ENCODE results near the gene EGLN3. TPM values are rescaled to one million over a fixed set of nuclear protein-coding genes. Genes with fewer than 3 reads are reported as not detected.
"Not testable (repeated sequence)": the region's sequence is repeated elsewhere in the genome, so short reads cannot be mapped to it uniquely, and the experiment has no call there.

The EGLN3 gene
- total RNA-seq, 1 donor from 2014 or later = 0.38 TPM

DNA sequence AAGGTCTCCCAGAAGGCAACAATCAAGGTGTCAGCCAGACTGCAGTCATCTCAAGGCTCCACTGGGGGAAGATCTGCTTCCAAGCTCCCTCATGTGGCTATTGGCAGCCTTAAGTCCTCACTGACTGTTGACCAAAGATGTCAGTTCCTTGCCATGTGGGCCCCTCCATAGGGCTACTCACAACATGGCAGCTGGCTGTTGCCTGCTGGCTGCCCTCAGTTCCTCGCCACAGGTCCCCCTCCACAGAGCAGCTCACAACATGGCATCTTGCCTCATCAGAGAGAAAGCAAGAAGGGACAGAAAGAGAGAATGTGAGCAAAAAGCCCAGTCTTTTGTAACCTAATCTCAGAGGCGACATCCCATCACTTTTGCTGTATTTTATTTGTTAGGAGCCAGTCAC lies 34.4 kb upstream of the EGLN3 start:
- TF ChIP-seq, protein P1, sequence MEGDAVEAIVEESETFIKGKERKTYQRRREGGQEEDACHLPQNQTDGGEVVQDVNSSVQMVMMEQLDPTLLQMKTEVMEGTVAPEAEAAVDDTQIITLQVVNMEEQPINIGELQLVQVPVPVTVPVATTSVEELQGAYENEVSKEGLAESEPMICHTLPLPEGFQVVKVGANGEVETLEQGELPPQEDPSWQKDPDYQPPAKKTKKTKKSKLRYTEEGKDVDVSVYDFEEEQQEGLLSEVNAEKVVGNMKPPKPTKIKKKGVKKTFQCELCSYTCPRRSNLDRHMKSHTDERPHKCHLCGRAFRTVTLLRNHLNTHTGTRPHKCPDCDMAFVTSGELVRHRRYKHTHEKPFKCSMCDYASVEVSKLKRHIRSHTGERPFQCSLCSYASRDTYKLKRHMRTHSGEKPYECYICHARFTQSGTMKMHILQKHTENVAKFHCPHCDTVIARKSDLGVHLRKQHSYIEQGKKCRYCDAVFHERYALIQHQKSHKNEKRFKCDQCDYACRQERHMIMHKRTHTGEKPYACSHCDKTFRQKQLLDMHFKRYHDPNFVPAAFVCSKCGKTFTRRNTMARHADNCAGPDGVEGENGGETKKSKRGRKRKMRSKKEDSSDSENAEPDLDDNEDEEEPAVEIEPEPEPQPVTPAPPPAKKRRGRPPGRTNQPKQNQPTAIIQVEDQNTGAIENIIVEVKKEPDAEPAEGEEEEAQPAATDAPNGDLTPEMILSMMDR (IDR thresholded peaks at IDR 0.05) = no peak
- no peak for DNase-seq (ENCODE audit: extremely low spot score, unreplicated experiment)
- Mint-ChIP-seq H3K4me1 (ENCODE audit: unreplicated experiment) (peaks cover 8% of the 10 kb centered on the region), H3K36me3 (ENCODE audit: unreplicated experiment) (no peaks in the 10 kb centered on the region), H3K4me3 (ENCODE audit: unreplicated experiment) (no peak overlapping the region), H3K9me3 (ENCODE audit: unreplicated experiment) (peaks cover 4% of the 10 kb centered on the region), H3K27ac (ENCODE audit: unreplicated experiment) (no peak overlapping the region), H3K27me3 (ENCODE audit: unreplicated experiment) (no peaks in the 10 kb centered on the region)

DNA sequence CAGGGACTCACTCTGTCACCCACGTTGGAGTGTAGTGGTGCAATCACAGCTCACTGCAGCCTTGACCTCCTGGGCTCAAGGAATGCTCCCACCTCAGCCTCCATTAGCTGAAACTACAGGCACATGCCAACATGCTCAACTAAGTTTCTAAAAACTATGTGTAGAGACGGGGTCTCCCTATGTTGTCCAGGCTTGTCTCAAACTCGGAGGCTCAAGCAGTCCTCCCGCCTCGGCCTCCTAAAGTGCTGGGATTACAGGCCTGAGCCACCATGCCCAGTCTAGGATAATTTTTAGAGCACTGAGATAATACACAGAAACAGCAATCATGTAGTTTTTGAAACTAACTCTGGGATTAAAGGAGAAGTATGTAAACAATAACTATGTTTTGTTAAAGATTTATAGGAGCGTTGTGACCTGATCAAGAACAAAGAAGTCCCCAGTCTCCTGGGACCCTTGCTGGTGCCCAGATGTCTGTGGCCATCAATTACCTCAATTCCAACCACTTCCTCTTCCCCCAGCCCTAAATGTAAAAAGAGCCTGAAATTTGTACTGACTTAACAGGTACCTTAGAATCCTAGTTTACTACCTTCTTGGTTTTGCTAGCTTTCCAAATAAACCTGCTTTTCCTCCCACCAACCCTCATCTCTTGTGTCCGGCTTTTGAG lies 28.9 kb upstream of the EGLN3 start:
- no peak for DNase-seq (ENCODE audit: extremely low spot score, unreplicated experiment)
- Mint-ChIP-seq H3K36me3 (ENCODE audit: unreplicated experiment) (no peaks in the 10 kb centered on the region), H3K27ac (ENCODE audit: unreplicated experiment) (no peak overlapping the region), H3K4me3 (ENCODE audit: unreplicated experiment) (no peak overlapping the region), H3K27me3 (ENCODE audit: unreplicated experiment) (peaks cover 11% of the 10 kb centered on the region), H3K9me3 (ENCODE audit: unreplicated experiment) (no peaks in the 10 kb centered on the region), H3K4me1 (ENCODE audit: unreplicated experiment) (no peaks in the 10 kb centered on the region)
- TF ChIP-seq, protein P1 (IDR thresholded peaks at IDR 0.05) = no peak

DNA sequence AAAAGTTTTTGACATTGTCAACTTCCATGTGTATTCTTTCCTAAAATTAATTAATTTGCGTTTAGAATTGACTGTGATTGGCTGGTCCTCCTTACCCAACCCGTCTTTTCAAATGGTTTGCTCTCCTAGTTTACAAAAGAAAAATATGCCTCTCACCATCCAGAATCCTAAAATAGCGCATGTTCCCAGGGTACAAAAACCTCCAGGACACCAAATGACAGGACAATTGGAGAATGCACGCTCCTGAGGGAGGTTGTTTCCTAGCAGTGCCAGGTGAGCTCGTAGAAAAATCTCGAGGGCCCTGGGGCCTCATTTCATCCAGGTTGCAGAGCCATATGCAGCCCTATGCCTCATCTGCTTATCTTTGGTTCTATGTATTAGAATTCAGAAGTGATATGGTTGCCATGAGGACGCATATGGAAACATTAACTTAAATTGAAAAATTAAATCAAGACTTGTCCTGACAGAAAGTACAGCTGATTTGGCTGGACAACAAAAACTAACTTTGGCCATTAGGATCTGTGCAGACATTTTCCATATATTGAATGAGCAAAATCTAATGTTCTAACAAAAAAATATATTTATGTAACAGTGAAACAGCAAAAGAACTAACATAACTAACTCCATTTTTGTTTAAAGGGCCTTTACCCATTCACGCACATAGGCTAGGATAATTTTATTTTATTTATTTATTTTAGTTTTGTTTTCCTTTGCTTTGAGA lies 28.2 kb upstream of the EGLN3 start:
- Mint-ChIP-seq H3K4me3 (ENCODE audit: unreplicated experiment) (no peak overlapping the region), H3K27me3 (ENCODE audit: unreplicated experiment) (peaks cover 13% of the 10 kb centered on the region), H3K9me3 (ENCODE audit: unreplicated experiment) (no peaks in the 10 kb centered on the region), H3K4me1 (ENCODE audit: unreplicated experiment) (no peaks in the 10 kb centered on the region), H3K36me3 (ENCODE audit: unreplicated experiment) (no peaks in the 10 kb centered on the region), H3K27ac (ENCODE audit: unreplicated experiment) (no peak overlapping the region)
- DNase-seq (ENCODE audit: extremely low spot score, unreplicated experiment) = no peak
- TF ChIP-seq, protein P1 (IDR thresholded peaks at IDR 0.05) = no peak

DNA sequence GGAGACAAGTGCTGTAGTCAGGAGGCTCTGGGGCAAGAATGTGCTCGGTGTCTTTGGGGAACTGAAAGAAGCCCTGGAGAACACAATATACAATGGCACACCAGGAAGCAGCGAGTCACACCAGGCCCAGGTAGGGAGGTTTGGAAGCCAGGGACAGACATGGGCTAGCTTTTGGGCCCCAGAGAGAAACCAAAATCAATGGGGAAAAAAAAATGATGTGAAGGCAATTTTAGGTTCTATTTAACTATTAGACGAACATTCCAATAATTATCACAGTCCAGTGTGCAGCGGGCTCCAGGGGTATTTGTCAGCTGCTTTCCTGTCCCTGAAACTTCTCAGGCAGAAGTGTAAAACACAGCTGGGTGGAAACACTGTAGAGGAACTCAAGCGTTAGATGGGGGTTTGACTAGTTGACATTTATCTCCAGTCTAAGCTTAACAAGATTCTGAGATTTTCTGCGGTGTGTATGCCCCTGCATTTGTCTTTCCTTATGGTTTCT lies 21.8 kb upstream of the EGLN3 start:
- Mint-ChIP-seq H3K36me3 (ENCODE audit: unreplicated experiment) (no peaks in the 10 kb centered on the region), H3K4me1 (ENCODE audit: unreplicated experiment) (no peaks in the 10 kb centered on the region), H3K9me3 (ENCODE audit: unreplicated experiment) (peaks cover 11% of the 10 kb centered on the region), H3K27ac (ENCODE audit: unreplicated experiment) (no peak overlapping the region), H3K4me3 (ENCODE audit: unreplicated experiment) (no peak overlapping the region), H3K27me3 (ENCODE audit: unreplicated experiment) (peaks cover 28% of the 10 kb centered on the region)
- no peak for DNase-seq (ENCODE audit: extremely low spot score, unreplicated experiment)
- TF ChIP-seq, protein P1 (IDR thresholded peaks at IDR 0.05) = no peak

DNA sequence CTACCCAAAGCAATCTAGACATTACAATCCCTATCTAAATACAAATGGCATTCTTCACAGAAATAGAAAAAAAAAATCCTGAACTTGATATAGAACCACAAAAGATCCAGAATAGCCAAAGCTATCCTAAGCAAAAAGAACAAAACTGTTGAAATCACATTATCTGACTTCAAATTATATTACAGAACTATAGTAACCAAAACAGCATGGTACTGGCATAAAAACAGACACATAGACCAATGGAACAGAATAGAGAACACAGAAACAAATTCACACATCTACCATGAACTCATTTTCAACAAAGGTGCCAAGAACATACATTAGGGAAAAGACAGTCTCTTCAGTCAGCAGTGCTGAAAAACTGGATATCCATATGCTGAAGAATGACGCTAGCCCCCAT lies 19.0 kb upstream of the EGLN3 start:
- not testable (repeated sequence) for H3K4me3 Mint-ChIP-seq (ENCODE audit: unreplicated experiment); H3K27ac Mint-ChIP-seq (ENCODE audit: unreplicated experiment); H3K4me1 Mint-ChIP-seq (ENCODE audit: unreplicated experiment); H3K36me3 Mint-ChIP-seq (ENCODE audit: unreplicated experiment); DNase-seq (ENCODE audit: extremely low spot score, unreplicated experiment)
- Mint-ChIP-seq H3K27me3 (ENCODE audit: unreplicated experiment) (peaks cover 26% of the 10 kb centered on the region), H3K9me3 (ENCODE audit: unreplicated experiment) (peaks cover 11% of the 10 kb centered on the region)

Measured in osteocyte (in vitro differentiated cells).